ENCODE data around the gene FAAH.
A peak's percentile ranks its signal among the peaks of the same experiment; 100 is the strongest.
"Not testable (repeated sequence)": the region's sequence is repeated elsewhere in the genome, so short reads cannot be mapped to it uniquely, and the experiment has no call there.

FAAH gene

DNA sequence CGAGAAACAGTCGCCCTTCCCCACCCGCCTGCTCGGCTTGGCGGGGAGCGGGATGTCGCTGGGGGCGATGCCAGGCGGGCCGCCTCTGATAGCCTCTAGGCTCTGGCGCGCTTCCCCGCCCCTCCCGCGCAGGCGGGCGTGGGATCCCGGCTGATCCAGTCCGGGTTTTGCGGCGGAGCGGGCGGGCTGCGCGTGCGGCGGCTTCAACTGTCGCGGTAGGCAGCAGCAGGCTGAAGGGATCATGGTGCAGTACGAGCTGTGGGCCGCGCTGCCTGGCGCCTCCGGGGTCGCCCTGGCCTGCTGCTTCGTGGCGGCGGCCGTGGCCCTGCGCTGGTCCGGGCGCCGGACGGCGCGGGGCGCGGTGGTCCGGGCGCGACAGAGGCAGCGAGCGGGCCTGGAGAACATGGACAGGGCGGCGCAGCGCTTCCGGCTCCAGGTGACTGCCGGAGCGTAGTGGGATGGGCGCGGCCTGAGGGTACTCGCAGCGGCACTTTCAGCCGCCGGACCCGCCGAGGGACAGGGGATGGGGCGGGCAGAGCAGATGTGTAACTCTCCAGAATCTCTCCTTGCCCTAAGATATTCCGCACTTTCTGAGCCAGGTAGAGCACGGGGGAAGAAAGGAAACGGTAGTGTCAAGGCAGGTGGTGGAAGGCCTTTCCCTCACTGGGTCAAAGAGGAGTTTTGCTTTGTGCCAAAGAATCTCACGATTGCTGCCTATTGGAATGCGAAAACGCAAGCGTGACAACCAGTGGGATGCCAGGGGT, at the start of gene FAAH:
TSS of gene FAAH (plus strand) at position 210 of the 764 bp plus-strand sequence. CDS start at position 242, 32 bp downstream.
- peak in 1 of 2 experiments; percentile 9 for DNase-seq (ENCODE audit: low read depth in 2 of 2)

- DNase-seq (ENCODE audit: low read depth in 2 of 2) = no peak
These were observed 49.6 kb upstream of the FAAH start for GRCh38 chr1:46344481-46344880.

DNA sequence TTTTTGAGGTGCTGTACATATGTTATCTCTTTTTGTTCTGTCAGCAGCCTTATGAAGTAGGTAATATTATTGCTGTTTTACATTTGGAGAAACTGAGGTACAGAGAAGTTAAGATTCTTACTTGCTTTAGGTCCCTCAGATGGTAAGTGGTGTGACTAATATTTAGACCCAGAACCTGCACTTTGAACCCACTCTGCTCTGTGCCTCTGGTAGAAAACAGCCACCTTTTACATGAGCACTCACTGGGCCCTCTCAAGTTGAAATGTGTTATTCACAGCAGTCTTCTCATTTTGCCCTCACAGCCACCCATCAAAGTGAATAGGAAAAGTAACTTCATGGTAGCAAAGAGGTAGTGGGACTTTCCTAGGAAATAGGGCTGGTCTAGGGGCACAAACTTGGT, 48.8 kb upstream of the FAAH start:
- no peak for DNase-seq (ENCODE audit: low read depth in 2 of 2)

- DNase-seq (ENCODE audit: low read depth in 2 of 2) = no peak
These were observed 41.8 kb upstream of the FAAH start for GRCh38 chr1:46352363-46352762.

GRCh38 chr1:46355920-46356319, 38.2 kb upstream of the FAAH start:
- not testable (repeated sequence) for DNase-seq (ENCODE audit: low read depth in 2 of 2)

DNA sequence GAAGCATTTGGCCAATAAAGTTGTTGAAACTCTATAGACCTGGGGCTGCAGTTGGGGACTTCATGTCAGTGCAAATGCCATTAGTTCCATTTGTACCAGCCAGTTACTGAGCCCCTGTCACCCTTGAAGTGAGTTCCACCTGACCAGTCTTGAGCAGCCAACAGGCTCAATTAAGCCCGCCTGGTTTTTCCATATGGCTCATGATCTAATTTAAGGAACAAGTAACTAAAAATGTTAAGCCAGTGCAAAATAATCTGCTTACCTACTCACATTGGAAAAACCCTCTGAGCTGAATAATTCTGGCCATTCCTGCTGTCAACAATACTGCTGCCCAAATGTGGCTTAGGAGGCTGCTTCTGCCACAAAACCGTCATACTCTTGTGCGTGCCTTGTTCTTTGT, 32.0 kb upstream of the FAAH start:
- no peak for DNase-seq (ENCODE audit: low read depth in 2 of 2)

DNA sequence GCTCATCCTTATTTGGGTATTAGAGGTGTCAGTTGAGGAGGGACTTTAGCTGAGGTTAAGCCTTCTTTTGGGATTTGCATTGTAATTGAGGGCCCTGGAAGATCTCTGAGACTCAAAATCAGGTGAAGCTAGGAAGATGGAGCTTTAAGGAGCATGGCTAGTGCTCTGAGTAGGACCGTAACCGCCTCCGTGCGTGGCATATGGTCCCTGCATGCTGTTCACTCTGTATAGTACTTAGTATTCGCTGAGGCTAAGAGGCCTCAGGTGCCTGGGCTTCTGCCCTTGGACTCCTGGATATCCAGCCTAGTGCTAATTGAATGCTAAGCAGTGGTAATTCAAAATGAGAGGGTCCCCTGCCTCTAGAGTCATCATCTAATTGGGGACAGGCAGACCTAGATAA, 31.0 kb upstream of the FAAH start:
- no peak for DNase-seq (ENCODE audit: low read depth in 2 of 2)

DNA sequence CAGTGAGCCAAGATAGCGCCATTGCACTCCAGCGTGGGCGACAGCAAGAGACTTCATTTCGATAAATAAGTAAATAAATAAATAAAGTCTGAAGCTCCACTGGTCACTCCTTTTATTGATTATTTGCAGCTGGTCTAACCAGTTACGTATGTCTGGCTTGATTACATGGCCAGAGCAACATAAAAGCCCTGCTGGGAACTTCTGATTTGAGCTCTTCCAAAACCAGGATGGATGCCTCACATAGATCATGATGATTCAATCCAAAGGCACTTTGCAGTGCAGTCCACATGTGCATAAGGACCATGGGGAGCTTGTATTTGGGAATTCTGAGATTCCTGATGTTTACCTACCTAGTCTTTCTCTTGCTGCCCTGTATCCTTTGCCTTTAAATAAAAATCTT, 29.5 kb upstream of the FAAH start:
- peak in 1 of 2 experiments; percentile 13 for DNase-seq (ENCODE audit: low read depth in 2 of 2)

- DNase-seq (ENCODE audit: low read depth in 2 of 2) = not testable (repeated sequence)
These were observed 28.3 kb upstream of the FAAH start for GRCh38 chr1:46365796-46366195.

- no peak for DNase-seq (ENCODE audit: low read depth in 2 of 2)
These were observed 27.0 kb upstream of the FAAH start for GRCh38 chr1:46367072-46367471.

GRCh38 chr1:46367701-46368100, 26.4 kb upstream of the FAAH start:
- not testable (repeated sequence) for DNase-seq (ENCODE audit: low read depth in 2 of 2)

- DNase-seq (ENCODE audit: low read depth in 2 of 2) = no peak
These were observed 25.3 kb upstream of the FAAH start for GRCh38 chr1:46368791-46369190.

DNA sequence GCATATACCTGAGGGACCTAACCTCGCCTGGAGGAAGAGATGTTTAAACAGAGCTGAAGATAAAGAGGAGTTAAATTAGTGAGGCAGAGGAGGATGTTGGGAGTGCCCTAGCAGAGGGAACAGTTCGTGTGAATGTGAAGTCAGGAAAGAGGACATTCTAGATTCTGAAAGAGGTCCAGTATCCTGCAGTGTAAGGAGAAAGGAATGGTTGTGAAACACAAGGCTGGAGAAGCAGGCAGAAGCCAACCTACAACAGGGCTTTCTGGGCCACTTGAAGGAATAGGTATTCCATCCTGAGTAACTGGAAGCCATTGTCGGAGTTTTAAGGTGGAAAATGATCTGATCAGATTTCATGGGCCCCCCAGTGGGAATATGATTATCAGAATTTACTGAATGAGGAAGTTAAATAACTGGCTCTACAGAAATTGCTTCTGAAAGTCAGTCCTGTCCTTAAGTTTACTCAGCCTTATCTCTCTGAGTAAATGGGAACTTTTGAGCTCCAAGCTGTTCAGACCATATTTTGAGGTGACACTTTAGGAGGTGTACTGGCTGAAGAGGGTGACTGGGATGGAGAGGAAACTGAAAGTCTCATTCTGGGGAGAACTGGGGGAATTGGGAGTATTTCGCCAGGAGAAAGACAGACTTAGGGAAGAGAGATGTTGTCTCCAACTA, 24.4 kb upstream of the FAAH start:
- DNase-seq (ENCODE audit: low read depth in 2 of 2) = no peak

DNA sequence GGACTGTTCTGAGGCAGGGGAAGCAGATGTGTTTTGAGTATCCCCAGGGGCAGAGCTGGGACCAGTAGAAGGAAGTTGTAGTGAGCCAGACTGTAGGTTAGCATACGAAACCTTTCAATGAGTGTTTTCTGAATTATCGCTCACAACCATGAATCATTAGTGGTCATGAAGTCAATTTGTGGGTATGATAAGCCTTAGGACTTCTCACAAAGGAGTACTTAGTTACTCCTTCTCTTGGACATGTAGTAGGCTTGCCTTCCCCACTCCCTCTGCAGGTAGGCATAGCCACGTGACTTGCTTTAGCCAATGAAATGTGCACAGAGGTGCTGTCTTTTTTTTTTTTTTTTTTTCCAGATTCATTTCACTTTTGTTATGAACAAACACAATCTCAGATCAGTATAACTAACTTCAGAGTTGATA, 23.9 kb upstream of the FAAH start:
- DNase-seq (ENCODE audit: low read depth in 2 of 2) = no peak

- no peak for DNase-seq (ENCODE audit: low read depth in 2 of 2)
These were observed 21.7 kb upstream of the FAAH start for GRCh38 chr1:46372431-46372830.

GRCh38 chr1:46379996-46380395, 14.1 kb upstream of the FAAH start:
- no peak for DNase-seq (ENCODE audit: low read depth in 2 of 2)

- DNase-seq (ENCODE audit: low read depth in 2 of 2) = no peak
These were observed 13.6 kb upstream of the FAAH start for GRCh38 chr1:46380508-46380907.

DNA sequence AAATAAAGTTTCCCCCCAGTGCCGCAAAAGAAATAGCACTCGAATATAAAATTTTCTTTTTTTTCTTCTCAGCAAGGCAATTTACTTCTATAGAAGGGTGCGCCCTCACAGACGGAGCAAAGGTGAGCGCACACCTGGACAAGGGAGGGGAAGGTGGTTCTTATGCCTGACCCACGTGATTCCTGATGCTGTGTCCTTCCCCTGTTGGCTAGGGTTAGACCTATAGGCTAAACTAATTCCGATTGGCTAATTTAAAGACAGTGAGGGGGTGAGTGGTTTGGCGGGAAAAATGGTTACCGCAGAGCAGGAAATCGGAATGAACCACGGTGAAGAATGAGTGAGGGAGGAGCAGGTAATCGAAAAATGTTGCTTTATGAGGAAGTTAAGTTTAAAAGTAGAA, 607 bp upstream of the FAAH start:
- DNase-seq (ENCODE audit: low read depth in 2 of 2) = no peak

- no peak for DNase-seq (ENCODE audit: low read depth in 2 of 2)
These were observed 852 bp downstream of the FAAH start for GRCh38 chr1:46394872-46395465.

DNA sequence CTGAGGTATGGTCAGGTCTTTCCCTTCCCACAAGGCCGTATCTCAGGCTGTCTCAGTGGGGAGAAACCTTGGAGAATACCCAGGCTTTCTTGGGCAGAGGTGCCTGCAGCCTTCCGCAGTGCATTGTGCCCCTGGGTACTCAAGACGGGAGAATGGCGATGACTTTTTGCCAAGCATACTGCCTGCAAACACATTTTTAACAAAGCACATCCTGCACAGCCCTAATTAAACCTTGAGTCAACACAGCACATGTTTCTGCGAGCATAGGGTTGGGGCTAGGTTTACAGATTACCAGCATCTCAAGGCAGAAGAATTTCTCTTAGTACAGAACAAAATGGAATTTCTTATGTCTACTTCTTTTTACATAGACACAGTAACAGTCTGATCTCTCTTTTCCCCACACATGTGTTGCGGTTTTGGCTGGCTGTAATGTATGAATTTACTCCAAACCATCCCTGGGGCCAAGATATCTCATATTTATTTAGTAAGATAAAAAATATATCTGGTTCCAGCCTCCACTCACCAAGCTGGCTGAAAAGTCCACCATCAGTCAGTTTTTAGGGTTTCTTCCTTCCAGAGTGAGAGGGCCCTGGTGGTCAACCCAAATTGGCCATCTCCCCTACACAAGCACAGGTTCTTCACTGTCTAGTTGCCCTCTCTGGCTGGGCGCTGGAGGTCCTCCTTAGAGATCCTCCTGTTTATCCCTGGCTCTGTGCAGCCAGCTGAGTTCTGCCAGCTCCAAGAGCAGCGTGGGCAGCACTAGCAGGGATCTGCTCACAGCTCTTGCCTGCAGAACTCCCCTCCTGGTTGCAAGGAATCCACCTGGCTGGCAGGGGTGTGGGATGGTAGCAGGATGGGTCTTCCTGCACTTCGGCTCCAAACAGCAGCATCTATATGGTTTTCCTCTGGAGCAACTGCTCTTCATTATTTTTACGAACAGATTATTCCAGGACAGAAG, 2.6 kb downstream of the FAAH start:
- DNase-seq (ENCODE audit: low read depth in 2 of 2) = no peak

DNA sequence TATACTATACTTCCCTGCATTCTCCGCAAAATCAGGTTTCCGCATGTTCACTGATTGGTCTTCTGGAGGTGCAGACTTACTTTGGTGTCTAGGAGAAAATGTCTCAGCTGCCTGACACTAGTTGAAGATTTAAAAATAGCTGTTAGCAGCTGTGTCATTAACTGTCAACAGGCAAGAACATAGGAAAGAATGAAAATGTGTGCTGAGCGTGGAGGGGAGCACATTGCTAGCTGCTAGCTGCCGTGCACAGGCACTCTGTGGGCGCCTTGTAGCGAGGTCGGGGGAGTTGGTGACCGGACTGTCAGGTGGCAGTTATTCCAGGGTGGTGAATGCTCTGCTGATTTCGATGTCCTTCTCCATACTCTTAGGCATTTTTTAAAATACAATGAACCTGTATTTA, 5.2 kb downstream of the FAAH start:
- no peak for DNase-seq (ENCODE audit: low read depth in 2 of 2)

DNA sequence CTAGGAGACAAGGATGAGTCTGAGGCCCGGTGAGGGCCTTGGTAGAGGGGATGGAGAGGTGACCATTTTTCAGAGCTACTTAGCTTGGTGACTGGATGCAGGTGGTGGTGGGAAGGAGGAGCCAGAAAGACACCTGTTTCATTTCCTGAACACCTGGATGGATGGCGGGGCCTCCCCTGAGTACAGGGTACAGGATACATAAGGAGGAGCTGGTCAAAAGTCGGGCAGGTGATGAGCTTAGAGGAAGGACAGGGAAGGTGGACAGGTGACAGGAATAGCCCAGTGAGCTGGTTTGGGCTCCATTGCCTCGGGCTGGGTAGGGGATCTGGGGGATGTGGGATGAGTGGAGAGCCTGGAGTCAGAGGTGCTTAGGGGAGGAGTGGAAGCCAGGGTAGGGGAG, 6.3 kb downstream of the FAAH start:
- DNase-seq (ENCODE audit: low read depth in 2 of 2) = no peak
